D341Med (cell line): ENCODE measurements around the gene HOXA5.

ENCODE experiments used
- DNase-seq: peaks from one replicate; pipeline ENCODE4 v3.0.0; 2012; ENCODE audit warnings: low spot score

The HOXA5 gene

DNA sequence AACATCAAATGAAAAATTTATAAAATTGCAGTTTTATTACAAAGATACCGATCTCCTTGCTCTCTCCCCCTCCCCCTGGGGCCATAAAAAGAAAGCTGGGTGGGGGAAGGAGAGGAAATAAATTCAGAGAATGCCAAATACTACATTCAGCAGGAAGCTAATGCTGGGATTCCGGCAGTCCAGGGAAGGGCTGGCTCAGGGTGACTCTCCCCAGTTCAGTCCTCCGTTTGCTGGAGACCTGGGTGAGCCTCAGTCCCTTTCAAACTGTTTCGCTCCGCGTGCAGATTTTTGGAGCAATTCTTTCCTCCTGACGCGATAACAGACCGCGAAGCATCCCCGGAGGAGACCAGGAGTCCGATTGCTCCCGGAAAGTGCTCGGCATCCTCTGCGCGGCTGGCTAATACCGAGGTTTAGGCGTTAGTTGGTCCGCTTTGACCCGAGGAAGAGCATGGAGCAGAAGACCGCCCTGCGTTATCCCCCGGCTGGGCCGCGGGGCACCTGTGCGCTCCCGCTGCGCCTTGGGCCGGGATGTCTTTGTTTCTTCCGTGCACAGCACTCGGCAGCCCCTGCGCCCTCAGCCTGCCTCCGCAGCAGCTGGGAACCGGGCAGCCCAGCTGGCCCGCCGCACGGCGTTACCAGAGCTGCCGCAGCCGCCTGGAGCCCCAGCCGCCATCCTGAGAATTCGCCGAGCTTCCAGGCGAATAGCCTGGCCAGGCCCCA, 37.1 kb downstream of the HOXA5 start:
- DNase-seq, result peak; percentile 59

DNA sequence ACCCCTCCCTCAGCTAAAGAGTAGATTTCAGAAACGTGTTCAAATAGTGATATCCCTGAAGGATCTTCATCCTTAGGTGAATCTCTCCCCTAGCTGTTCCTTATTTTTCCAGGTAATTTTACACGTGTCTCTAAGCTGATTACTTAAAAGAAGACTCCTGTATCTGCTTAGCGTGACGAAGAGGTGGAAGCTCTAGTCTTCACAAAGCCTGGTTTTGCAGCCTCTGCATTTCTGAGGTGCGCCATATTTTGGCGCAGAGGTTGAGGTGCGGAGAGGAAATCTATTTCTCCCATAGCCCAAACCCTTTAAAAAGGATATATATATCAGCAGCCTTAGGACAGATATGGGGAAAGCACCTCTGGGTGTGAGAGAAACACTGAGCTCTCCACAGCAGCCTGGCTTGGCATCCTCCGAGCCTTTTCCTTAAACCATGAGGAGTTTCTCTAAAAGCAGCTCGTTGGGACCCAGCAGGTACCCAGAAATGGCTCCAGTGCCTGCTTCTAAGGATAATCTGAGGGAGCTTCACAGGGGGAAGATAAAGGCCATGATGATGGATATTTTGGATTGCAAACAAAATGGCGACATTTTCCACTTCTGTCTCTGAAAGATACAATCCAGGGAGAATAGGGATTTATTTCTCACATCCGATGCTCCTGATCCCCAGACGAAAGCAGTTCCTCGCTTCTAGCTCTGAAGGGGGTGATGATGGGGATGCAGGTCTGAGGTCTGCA, 38.0 kb downstream of the HOXA5 start:
- no peak for DNase-seq

DNA sequence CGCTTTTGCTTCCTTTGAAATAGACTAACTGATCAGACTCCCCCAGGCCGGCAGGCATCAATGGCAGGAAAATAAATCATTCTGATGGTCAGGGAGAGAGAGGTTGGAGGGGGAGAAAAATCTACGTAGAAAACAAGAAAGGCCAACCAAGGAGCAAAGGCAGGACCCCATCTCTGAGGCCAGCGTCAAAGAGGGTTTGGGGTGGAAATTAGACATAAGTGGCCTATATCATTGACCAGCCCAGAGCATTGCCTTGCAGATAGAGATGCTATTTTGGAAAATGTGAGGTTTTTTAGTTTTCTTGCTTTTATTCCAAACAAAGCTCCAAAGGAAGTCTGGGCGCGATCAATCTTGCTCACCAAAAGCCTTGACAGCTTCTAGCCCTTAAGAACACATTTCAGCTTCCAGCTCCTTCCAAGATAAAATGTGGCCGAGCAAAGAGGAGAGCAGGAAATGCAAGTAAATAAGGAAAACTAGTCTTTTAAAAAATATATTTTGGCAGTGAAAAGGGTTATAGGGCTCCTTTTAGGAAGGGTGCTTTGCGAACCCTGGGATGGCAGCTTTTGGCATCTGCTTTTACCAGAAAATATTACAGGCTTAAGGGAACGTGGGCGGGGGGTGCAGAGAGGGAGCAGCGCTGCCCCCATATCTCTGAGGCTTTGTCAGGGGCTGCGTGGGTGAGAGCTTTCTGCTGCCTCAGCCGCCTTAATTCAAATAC, 39.0 kb downstream of the HOXA5 start:
- no peak for DNase-seq

DNA sequence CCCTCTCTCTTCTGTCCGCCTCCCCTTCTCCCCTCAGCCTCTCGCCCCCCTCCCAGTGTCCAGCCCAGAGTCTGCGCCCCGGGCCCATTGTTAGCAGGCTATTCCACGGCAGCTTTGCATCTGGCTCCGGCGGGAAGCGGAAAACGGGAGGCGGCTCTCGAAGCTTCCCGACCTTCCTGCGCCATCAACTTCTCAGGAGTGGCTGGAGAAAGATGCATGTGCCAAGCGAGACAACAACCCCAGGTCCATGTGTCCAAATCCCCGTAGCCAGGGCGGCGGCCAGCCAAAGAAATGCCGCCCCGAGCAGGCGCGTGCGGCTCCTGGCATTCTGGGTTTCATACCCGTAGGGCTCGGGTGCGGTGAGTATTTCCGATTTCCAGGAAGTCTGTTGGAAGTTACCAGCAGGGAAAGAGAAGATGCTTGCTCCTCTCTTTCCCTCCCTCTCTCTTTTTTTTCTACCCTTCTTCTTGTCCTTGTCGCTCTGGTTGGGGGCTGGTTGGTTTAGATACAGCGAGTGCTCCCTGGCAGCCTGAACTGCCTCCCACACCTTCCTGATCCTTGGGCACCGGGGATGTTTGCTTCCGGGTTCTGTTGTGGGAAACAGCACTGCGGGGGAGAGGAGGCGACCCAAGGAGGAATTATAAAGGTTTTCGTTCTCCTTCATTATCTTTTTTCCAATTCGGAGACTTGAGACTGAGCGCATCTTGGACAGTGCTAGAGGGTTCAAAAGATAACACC, 39.8 kb downstream of the HOXA5 start:
- no peak for DNase-seq

DNA sequence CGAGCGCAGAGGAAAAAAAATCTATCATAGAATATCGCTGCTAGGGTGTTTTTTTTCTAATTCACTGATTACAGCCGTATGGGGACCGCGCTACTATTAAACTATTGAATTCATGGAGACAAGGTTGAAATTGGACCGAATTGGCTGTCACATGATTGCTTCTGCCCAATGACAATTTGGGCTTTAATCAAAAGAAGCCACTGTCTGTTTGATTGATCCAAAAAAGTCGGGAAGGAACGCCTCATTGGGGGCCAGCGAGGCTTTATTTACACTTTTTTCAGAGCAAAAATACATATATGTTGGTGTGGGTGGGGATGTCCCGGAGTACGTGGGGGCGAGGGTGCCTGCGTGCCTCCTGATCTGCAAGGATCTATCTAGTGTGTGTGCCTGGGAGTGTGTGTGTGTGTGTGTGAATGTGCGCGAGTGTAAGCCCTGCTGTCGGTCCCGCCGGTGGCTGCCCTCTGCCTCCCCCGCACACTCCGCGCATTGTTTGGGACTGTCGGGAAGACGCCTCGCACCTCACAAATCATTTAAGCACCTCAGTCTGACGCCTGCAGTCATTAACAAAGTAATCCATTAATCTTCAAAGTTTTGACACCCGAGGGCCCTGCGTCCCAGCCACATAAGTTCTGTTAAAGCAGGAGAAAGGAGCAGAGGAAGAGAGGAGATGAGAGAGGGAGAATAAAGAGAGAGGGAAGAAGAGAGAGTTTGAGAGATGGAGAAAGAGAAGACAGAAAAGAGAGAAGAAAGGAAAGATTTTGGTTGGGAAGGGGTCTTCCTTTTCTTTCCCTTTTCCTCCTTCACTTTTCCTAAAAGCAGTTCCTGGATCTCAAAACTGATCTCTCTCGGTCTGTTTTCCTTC, 40.7 kb downstream of the HOXA5 start, which contains the start of gene HOXA2:
Gene HOXA2, minus strand, starts transcription at position 103 of the 862 bp plus-strand sequence. CDS start 183 bp downstream, outside the sequence.
- DNase-seq, result no peak

DNA sequence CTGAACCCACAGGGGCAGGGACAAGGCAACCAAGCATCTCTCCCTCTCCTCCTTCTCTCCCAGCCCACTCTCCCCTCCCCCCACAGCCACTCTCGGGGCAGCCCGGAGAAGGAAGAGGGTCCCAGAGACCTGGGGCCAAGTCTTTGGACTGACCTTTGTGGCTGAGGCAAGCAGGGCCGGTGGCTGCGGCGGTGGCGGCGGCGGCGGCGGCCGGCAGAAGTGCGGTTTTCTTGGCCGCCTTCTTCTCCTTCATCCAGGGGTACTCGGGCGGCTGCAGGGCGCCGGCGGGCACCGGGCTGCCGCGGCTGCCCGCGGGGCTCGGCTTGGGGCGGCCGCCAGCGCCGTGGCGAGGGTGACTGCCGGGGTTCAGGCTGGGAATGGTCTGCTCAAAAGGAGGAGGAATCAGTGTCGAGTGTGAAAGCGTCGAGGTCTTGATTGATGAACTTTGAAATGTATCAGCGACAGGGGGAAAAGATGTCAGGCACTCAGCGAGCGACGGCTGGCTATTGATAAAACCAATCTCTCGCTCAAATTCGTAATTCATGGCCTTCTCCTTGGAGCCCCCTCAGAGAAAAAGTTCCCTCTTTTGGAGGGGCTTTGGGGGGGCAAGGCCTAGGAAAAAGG, 41.4 kb downstream of the HOXA5 start:
- no peak for DNase-seq

DNA sequence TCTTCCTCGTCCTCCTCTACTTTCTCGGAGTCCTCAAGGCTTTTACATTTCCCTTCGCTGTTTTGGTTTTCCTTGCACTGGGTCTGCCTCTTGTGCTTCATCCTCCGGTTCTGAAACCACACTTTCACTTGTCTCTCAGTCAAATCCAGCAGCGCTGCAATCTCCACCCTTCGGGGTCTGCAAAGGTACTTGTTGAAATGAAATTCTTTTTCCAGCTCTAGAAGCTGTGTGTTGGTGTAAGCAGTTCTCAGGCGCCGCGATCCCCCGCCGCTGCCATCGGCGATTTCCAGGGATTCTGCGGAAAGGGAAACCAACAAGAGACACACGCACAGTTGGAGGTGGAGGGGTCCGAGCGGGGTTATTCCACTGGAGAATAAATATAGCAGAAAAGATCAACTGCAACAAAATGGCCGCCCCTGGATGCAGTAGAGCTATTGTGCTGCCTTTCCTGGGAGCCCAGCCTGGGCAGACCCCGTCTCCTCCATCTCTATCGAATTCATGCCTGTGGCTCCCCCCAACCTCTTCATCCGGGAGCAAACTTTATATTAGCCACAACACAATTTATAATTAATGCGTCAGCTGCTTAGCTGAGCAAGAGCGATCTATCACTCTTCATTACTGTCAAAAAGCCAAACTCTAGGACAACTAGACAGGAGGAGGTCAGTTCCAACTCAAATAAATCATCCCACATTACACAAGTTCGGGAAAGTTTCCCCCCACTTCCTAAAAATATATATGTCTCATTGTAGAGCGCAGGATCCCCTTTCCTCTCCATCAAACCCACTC, 42.1 kb downstream of the HOXA5 start:
- no peak for DNase-seq

DNA sequence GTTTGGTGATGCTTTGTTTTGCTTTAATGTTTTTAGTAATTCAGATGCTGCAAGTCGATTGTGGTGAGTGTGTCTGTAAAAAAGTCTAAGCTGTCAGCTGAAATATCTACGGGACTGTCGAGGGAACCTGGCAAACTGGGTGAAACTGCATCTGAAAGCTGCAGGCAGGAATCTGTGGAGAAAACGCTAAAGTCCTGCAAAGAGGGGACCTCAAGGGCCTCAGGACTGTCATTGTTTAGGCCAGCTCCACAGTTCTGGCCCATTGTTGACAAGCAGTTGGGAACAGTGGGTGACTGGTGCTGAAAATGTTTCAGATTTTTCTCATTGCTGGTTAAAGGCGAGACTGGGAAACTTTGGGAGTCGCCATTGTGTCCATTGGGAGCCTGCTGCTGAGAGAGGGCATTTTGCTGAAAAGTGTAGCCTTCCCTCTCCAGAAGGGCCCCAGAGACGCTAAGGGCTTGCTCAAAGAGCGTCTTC, 42.7 kb downstream of the HOXA5 start:
- no peak for DNase-seq

DNA sequence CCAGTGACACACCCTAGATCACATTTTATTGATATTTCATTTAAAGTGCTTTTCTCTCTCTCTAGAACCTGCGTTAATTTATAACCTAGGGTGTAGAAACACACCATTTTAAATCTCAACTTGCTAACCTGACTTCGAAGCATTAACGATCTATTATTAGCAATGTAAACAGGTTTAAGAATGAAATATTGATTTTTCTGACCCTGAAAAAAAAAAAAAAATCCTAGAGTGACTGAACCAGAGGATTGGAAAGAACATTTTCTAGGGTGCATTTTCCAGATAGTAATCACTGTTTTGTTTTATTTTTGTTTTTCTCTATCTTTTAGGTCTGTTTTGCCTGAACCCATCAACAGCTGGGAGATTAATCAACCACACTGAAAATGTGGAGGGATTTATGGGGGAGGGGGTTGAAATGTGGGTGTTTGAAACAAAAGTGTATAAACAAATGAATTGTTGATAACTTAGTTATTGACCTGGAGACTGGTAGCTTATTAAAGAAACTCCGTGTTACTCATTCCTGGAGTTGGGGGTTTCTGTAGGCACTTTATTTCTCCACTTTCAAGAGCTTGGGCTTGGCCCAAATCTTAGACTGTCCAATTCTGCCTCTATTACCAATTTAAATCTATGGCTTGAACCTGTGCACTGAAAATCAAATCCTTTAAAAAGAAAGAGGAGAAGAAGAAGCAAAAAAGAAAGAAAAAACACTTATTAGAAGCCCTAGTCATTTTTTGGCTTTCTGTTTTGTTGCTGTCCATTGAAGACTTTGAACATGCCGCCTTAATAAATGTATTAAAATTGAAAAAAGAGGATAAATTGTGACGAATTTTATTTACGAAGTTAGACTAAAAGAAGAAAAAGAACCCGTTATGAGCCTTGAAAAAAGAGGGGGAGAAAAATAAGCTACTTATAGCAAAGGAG, 43.8 kb downstream of the HOXA5 start:
- DNase-seq, result no peak

DNA sequence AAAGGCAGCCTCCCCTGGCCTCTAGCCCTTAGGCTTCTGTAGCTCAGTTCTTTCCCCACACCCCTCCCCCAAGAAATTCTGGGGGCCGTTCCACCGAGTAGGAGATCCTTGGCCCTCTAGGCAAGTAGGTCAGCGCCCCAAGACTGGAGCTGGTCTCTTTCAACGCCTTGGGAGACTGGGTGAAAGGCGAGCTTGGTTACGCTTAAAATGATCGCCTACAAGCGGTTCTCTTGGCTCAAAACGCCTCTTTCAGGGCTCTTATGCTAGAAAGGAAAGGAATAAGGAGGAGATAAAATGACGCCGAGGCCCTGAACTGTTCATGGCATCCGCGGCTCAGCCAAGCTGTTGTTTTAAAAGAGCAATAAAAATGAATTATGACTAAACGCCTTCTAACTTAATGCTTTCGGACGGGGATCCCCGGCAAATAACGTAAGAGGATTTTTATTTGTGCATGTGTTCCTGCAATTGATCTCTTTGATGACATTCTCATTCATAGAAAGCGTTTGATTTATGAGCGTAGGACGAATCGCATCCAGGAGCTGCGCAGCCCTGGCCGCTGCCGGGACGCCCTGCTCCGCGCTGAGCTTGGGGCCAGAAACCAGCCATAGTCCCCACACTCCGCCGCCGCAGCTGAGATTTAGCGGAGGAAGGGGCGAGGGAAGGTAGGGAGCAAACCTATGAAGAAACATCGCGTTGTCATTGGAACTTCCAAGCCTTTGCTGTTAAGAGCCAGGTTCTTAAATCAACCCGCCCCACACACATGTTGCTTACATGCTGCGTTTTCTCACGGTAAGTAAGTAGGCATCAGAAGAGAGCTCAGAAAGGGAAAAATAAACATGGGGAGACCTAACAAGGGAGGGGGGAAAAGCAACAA, 44.7 kb downstream of the HOXA5 start:
- no peak for DNase-seq

DNA sequence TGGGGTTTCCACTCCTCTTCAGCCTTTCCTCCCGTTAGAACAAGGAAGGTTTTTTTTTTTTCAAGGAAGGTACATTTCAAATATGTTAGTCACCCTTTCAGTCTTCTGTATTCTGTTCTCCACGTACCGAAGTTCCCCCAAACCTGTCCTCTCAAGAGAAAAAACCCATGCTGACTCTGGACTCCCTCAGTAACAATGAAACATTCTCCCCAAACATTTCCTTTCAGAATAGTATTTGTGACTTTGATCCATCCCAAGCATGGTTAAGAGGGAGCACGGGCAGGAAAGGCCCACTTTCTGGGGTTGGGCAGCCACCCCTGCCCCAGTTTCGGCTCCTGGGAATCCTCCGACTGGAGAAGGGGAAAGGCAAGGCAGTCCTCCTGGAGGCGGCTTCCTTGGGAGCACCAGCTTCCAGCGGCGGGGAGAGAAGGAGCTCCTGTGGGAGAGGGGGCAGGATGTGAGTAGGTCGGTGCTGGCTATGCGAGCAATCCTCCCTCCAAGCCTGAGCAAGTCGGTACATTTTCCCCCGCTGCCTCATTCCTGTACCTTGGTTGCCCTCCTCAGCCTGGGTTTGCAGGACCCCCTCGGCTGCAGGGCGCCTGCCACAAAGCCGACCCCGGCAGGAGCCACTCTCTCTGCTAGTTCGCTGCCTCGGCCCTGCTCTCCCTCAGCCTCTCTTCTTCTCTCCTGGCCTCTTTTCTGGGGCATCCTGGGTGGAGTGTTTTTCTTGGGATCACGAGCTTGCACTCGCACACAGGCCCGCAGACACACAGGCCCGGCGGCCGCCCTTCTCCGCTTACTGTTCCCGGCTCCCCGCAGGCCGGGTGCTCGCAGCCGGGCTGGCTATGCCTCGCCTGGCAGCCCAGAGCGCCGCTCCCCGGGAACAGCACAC, 45.5 kb downstream of the HOXA5 start:
- DNase-seq, result no peak

DNA sequence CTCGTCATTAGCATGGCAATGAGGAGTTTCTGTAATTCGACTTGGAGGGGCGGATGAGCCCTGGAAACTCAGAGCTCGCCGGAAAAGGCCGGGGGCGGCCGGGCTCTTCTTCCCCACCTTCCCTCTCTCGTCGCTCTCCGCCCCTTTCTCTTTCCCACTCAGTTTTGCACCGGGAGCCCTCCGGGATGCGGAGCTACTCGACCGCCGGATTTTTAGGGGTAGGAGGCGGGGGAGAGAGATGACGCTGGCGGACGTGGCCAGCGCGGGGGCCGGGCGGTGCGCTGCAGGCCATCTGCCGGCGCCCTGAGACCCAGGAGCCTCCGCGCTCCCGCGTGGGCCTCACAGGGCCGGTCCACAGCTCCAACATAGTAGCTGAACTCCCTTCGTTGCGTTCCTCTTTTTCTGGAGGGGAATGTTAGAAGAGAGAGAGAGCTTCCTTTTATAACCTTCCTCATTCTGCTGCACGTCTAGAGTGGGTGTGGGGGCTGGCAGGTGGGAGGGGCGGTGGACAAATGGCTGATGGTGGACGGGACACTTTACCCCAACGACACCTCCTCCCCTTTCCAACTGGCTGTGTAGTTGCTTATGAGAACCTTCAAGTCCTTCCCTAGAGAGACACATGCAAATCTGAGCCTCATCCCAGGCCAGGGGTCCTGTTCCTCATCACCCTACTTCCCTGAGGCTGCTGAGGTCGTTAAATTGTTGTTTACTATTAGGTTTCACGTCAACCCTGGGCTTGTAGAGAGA, 46.5 kb downstream of the HOXA5 start:
- DNase-seq, result no peak

DNA sequence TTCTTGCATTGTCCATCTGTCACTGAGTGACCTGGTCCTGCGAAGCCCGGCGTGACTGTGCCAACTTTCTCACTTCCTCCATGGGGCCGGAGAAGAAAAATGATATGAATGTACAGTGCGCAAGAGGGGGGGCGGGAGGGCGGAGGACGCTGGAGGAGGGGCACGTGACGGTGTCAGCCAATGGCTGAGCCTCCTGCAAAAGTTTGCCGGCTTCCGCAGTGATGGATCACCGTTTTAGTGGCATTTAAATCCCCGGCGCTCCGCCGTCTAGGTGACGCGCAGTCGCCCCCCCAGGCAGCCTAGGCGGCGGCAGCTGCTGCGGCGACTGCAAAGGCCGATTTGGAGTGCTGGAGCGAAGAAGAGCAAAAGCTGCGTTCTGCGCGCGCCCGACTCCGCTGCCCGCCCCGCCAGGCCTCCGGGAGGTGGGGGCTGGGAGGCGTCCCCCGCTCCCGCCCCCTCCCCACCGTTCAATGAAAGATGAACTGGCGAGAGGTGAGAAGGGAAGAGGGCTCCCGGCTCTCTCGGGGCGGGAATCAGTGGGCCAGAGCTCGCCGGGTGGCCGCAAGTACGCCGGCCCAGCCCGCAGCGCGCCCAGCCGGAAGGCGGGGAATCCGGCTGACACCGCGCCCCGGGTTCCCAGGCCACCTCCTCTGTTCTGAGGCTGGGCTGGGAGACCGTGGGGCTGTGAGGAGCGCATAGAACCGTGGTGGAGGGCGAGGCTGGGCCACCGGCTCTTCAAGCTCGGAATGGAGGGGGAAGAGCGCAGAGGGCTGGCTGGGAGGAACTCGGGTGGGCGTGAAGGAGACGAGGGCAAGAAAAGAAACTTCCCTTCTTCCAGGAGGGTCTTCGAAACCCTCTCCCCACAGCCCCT, 47.3 kb downstream of the HOXA5 start, which contains the start of gene HOXA1:
Gene HOXA1, minus strand, starts transcription at position 104 of the 871 bp plus-strand sequence. Its CDS starts 88 bp downstream, at position 16.
- DNase-seq, result no peak

DNA sequence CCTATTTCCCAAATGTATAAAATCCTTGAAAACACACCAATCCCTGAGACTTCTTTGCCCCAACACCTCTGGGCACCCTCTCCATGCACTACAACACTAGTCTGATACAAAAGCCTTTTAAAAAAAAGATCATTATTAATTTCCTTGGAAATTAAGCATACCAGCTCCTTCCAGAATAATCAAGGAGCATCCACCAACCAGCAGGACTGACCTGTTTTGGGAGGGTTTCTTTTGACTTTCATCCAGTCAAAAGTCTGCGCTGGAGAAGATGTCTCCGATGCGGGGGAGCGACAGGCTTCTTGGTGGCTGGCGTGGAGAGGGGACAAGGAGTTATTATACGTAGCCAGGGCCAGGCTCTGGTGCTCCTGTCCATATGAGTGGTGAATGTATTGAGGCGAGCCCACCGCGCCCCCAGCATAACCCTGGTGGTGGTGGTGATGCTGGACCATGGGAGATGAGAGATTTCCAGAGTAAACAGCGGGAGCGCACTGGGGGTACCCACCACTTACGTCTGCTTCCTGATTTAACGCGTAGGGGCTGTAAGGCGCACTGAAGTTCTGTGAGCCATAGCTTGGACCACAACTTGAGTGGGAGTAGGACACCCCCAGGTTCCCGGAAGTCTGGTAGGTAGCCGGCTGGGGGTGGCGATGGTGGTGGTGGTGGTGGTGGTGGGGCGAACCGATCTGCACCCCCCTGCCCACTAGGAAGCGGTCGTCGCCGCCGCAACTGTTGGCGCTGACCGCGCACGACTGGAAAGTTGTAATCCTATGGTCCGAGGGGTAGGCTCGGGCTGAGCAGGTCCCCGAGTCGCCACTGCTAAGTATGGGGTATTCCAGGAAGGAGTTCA, 48.2 kb downstream of the HOXA5 start:
- no peak for DNase-seq
